ENCODE results near the gene RIN3.

DNA sequence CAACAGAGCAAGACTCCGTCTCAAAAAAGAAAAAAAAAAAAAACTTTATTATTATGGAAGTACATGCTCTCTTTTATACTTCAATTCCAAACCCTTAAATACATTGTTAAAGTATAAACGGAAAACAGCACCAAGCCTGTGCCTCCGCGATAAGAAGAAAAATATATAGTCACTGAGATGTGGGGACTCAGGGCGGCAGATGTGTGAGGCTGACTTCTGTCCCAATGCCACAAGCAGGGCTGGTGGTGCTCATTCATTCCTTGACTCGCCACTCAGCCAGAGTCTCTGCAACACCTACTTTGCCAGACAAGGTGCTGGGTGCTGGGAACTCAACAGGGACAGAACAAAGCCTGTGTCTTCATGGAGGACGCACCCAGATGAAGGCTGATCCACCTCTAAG, 221.0 kb downstream of the RIN3 start:
- no peak for TF ChIP-seq CTCF (IDR thresholded peaks at IDR 0.05; ENCODE audit: low read depth, low read length, missing input control)
- TF ChIP-seq TAF1 (conservative IDR thresholded peaks at IDR 0.05) = no peak
- no peak for TF ChIP-seq ATF3 (IDR thresholded peaks at IDR 0.05)
- TF ChIP-seq JUND (IDR thresholded peaks at IDR 0.05) = no peak
- TF ChIP-seq REST (IDR thresholded peaks at IDR 0.05) = no peak
- no peak for TF ChIP-seq YY1 (IDR thresholded peaks at IDR 0.05)
- TF ChIP-seq ZBTB33 (IDR thresholded peaks at IDR 0.05) = no peak
- no peak for TF ChIP-seq FOXA1 (IDR thresholded peaks at IDR 0.05)
- no peak for TF ChIP-seq RAD21 (IDR thresholded peaks at IDR 0.05)

All from liver (tissue), 3 donors.